Mesendoderm (in vitro differentiated cells): Measurements from ENCODE around the gene PDE6H.
A peak's percentile ranks its signal among the peaks of the same experiment; 100 is the strongest.

Experiments used
- DNase-seq: peaks from one replicate; pipeline ENCODE4 v3.0.0; 2013
- H2AK5ac ChIP-seq: 2 replicates; pipeline ENCODE4 v1.6.1; 2013; ENCODE audit warnings: low read length, inconsistent platforms
- H2BK120ac ChIP-seq: 2 replicates; pipeline ENCODE4 v1.6.1; 2013; ENCODE audit warnings: low read depth, mild to moderate bottlenecking, low read length, moderate library complexity, mixed read lengths
- H2BK15ac ChIP-seq: replicated peaks from 2 replicates; pipeline ENCODE4 v1.6.1; 2013; ENCODE audit warnings: low read depth, mild to moderate bottlenecking, moderate library complexity
- H2BK5ac ChIP-seq: 2 replicates; pipeline ENCODE4 v1.6.1; 2013; ENCODE audit warnings: low read length, inconsistent platforms
- H3K18ac ChIP-seq: 2 replicates; pipeline ENCODE4 v1.6.1; 2013; ENCODE audit warnings: mild to moderate bottlenecking, low read length, mixed read lengths
- H3K23ac ChIP-seq: one replicate; pipeline ENCODE4 v1.6.1; 2013; ENCODE audit warnings: low read length
- H3K27ac ChIP-seq: 2 replicates; pipeline ENCODE4 v1.5.1; 2013; ENCODE audit warnings: low read depth, mild to moderate bottlenecking, inconsistent platforms, low read length, moderate library complexity
- H3K27me3 ChIP-seq: 2 replicates; pipeline ENCODE4 v1.6.1; 2013; ENCODE audit warnings: low read length, control low read depth, mild to moderate bottlenecking, inconsistent platforms; ENCODE audit not compliant: insufficient read depth, poor library complexity
- H3K36me3 ChIP-seq: 2 replicates; pipeline ENCODE4 v1.6.1; 2013; ENCODE audit warnings: low read length, inconsistent platforms; ENCODE audit not compliant: control insufficient read depth, insufficient read depth
- H3K4ac ChIP-seq: one replicate; pipeline ENCODE4 v1.6.1; 2013; ENCODE audit warnings: low read depth, mild to moderate bottlenecking, low read length, moderate library complexity
- H3K4me1 ChIP-seq: 2 replicates; pipeline ENCODE4 v1.6.1; 2013; ENCODE audit warnings: low read depth, low read length, inconsistent platforms; ENCODE audit not compliant: control insufficient read depth
- H3K4me2 ChIP-seq: 2 replicates; pipeline ENCODE4 v1.6.1; 2013; ENCODE audit warnings: low read length
- H3K4me3 ChIP-seq: 2 replicates; pipeline ENCODE4 v1.5.1; 2013; ENCODE audit warnings: mild to moderate bottlenecking, low read length
- H3K56ac ChIP-seq: one replicate; pipeline ENCODE4 v1.6.1; 2013; ENCODE audit warnings: low read length
- H3K79me1 ChIP-seq: 2 replicates; pipeline ENCODE4 v1.6.1; 2013; ENCODE audit warnings: low read length, inconsistent platforms
- H3K79me2 ChIP-seq: 2 replicates; pipeline ENCODE4 v1.6.1; 2013; ENCODE audit warnings: mild to moderate bottlenecking, low read length; ENCODE audit not compliant: control insufficient read depth, insufficient read depth
- H3K9ac ChIP-seq: 2 replicates; pipeline ENCODE4 v1.6.1; 2013; ENCODE audit warnings: low read length, inconsistent platforms
- H4K5ac ChIP-seq: one replicate; pipeline ENCODE4 v1.6.1; 2013; ENCODE audit warnings: low read length
- H4K8ac ChIP-seq: one replicate; pipeline ENCODE4 v1.6.1; 2013; ENCODE audit warnings: low read depth, mild to moderate bottlenecking, control low read depth, low read length, moderate library complexity
- WGBS: extraction: QIAGEN DNeasy Blood & Tissue Kit; methylation state at CpG from one replicate; pipeline ENCODE4 v1.1.7; 2013; ENCODE audit warnings: low lambda C conversion rate, missing lambda C conversion rate; ENCODE audit not compliant: insufficient coverage; ENCODE audit errors: extremely low coverage; 5-methylcytosine and 5-hydroxymethylcytosine counted together

The PDE6H gene

DNA sequence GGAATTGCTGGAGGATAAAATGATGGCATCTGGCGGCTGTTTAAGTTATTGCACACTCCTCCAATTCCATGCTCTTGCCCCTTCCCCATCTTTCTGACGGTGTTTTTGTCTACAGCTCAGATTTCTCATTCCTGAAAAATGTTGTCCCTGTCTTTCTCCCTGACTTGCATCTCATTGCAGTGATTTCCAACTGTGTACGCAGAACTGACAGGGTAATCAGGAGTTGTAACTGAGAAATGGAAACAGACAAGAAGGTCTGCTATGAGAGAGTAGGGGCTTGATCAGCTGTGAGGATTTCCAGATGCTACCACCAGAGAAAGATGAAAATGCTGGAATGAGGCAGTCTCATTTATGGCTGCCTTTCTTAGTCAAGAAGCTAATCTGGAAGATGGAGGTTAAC, 35.8 kb upstream of the PDE6H start:
- Histone ChIP-seq H3K36me3 (no peaks in the 10 kb centered on the region), H3K4me1 (no peaks in the 10 kb centered on the region), H3K27ac (no peak overlapping the region), H4K8ac (no peak overlapping the region), H3K23ac (no peak overlapping the region), H3K27me3 (no peaks in the 10 kb centered on the region), H4K5ac (no peak overlapping the region), H3K79me1 (no peaks in the 10 kb centered on the region), H3K4me3 (no peak overlapping the region), H3K4ac (no peak overlapping the region), H3K18ac (no peak overlapping the region), H3K9ac (no peak overlapping the region), H3K79me2 (no peaks in the 10 kb centered on the region), H3K4me2 (no peak overlapping the region), H2BK5ac (no peak overlapping the region), H3K56ac (no peak overlapping the region), H2BK120ac (no peak overlapping the region), H2AK5ac (no peak overlapping the region), H2BK15ac (no peak overlapping the region)
- no peak for DNase-seq
- no CpG with 5 or more reads among the region's 3 CpGs for WGBS

DNA sequence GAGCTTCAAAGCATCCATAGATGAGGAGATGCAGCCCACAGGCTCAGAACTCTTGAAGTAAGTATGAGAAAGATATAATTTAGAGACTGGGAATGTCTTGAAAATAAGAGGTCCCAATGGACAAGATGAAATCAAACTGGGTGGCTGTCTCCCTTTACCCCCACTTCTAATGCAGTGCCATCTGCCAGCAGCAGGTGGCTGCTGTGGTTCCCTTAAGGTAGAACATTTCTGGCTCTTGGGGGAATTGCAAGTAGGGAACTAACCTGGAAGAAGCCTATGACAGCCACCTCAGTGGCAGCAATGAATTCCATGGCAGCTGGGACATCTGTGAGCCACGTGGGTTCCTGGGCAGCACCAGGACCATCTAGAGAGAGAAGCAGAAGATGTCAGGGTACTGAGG, 35.2 kb upstream of the PDE6H start:
- Histone ChIP-seq H2BK5ac (no peak overlapping the region), H3K27me3 (no peaks in the 10 kb centered on the region), H2BK15ac (no peak overlapping the region), H4K5ac (no peak overlapping the region), H4K8ac (no peak overlapping the region), H3K27ac (no peak overlapping the region), H3K23ac (no peak overlapping the region), H3K4me1 (no peaks in the 10 kb centered on the region), H3K9ac (no peak overlapping the region), H3K56ac (no peak overlapping the region), H3K4me2 (no peak overlapping the region), H3K18ac (no peak overlapping the region), H2BK120ac (no peak overlapping the region), H3K79me2 (no peaks in the 10 kb centered on the region), H3K79me1 (no peaks in the 10 kb centered on the region), H3K4ac (no peak overlapping the region), H3K4me3 (no peak overlapping the region), H3K36me3 (no peaks in the 10 kb centered on the region), H2AK5ac (no peak overlapping the region)
- no CpG with 5 or more reads among the region's 1 CpG for WGBS
- DNase-seq = peak; percentile 55

DNA sequence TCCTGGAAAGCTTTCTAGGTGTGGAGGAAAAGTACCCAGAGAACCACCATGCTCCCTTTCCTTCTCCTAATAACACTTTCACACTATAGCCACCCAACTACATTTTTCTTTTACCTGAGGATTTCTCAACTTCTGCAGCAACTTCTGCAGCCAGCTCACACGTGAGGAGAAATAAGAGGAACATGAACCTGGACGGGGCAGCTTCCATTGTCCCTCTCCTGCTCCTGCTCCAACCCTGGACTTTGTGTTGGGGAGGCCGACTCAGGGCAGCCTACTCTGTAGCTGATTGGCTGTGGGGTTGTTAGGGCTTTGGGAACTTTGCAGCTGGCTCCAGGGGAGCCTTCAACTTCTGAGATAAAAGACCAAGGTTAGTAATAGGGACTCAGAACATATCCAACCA, 34.5 kb upstream of the PDE6H start, which contains the start of gene ERP27:
TSS of gene ERP27 (minus strand) at position 237 of the 400 bp plus-strand sequence. CDS start at position 208, 29 bp downstream.
- no peak within 1 kb of the TSS for H2BK15ac ChIP-seq
- no CpG with 5 or more reads among the region's 3 CpGs for WGBS
- H2BK5ac ChIP-seq = no peak within 1 kb of the TSS
- H4K8ac ChIP-seq = no peak within 1 kb of the TSS
- no peaks in the 10 kb centered on the region for H3K27me3 ChIP-seq
- no peak within 1 kb of the TSS for H3K4me3 ChIP-seq
- no peak within 1 kb of the TSS for H3K9ac ChIP-seq
- H3K79me2 ChIP-seq = no peaks in the 10 kb centered on the region
- H3K23ac ChIP-seq = no peak within 1 kb of the TSS
- no peak within 1 kb of the TSS for H2AK5ac ChIP-seq
- H3K4ac ChIP-seq = no peak within 1 kb of the TSS
- H3K27ac ChIP-seq = no peak within 1 kb of the TSS
- H2BK120ac ChIP-seq = no peak within 1 kb of the TSS
- no peak within 1 kb of the TSS for H4K5ac ChIP-seq
- no peak within 1 kb of the TSS for H3K18ac ChIP-seq
- H3K4me1 ChIP-seq = no peaks in the 10 kb centered on the region
- H3K36me3 ChIP-seq = no peaks in the 10 kb centered on the region
- no peak within 1 kb of the TSS for H3K56ac ChIP-seq
- no peak within 1 kb of the TSS for H3K4me2 ChIP-seq
- DNase-seq = no peak
- H3K79me1 ChIP-seq = no peaks in the 10 kb centered on the region

DNA sequence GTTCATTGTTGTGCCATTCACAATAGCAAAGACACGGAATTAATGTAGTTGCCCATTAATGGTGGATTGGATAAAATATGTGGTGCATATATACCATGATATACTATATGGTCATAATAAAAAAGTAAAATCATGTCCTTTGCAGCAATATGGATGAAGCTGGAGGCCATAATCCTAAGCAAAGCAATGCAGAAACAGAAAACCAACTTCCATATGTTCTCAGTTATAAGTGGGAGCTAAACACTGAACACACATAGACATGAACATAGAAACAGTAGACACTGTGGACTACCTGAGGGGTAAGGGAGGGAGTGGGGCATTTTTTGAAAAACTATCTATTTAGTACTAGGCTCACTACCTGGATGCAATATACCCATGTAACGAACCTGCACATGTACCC, 31.5 kb upstream of the PDE6H start:
- no peak overlapping the region for H3K9ac ChIP-seq
- no CpG with 5 or more reads among the region's 2 CpGs for WGBS

DNA sequence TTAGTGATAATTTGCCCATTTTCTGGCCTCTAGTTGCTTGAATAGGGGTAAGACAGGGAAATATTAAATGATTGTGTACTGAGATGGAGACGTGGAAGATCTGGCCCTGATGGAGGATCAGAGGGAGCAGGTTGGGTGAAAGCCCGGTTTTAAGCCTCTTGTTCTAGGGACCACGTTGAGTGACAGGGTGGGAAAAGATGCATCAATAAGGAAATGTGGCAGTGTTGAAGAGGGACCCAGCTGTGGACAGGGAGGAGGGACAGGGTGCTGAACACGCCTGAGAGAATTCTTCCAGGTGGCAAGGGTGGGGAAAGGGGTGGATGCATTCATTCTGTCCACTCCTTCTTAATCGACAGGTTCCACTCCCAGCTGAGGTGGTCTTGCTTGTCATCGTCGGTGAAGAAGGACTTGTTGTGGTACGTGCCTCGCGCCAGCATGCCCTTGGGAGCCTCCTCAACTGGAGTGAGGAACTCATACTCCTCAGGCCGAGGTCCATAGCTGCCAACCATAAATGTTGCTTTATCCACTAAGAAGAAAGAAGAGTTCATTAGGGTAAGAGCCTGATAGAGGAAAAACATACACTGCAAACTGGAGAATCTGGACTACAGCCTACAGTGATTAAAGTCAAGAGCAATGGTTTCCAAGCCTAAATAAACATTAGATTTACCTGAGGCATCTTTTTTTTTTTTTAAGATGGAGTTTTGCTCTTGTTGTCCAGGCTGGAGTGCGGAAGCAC, 30.5 kb upstream of the PDE6H start:
- H3K23ac ChIP-seq = no peak overlapping the region
- no peak overlapping the region for H2BK5ac ChIP-seq

More for the DNA sequence above, 31.5 kb upstream of the PDE6H start:
- no peak for DNase-seq
- H3K27ac ChIP-seq = no peak overlapping the region
- H3K4me1 ChIP-seq = no peaks in the 10 kb centered on the region
- H3K79me1 ChIP-seq = no peaks in the 10 kb centered on the region
- no peak overlapping the region for H3K23ac ChIP-seq
- H4K8ac ChIP-seq = no peak overlapping the region
- H3K4ac ChIP-seq = no peak overlapping the region
- H2BK15ac ChIP-seq = no peak overlapping the region
- H2BK5ac ChIP-seq = no peak overlapping the region
- H2BK120ac ChIP-seq = no peak overlapping the region
- H4K5ac ChIP-seq = no peak overlapping the region
- no peaks in the 10 kb centered on the region for H3K27me3 ChIP-seq
- no peak overlapping the region for H3K4me3 ChIP-seq
- no peak overlapping the region for H2AK5ac ChIP-seq
- H3K18ac ChIP-seq = no peak overlapping the region
- no peak overlapping the region for H3K4me2 ChIP-seq
- H3K79me2 ChIP-seq = no peaks in the 10 kb centered on the region
- H3K36me3 ChIP-seq = no peaks in the 10 kb centered on the region
- H3K56ac ChIP-seq = no peak overlapping the region

DNA sequence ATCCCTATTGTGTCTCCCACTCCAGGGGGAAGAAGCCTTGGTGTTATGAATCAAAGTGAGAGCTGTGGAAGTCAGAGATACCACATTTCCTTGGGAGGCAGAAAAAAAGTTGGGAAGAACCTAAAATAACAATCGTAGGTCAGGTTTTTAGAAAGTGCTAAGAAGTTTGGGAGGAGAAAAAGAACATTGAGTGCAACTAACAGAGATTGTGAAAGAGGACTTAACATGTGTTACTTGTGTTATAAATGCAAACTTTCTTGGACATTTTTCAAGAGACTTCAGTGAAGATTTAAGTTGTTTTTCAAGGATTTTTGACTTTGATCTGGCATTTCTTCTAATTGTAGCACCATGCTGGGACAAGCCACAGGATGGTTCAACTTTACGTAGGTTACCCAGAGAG, 26.7 kb upstream of the PDE6H start:
- H3K4me2 ChIP-seq = no peak overlapping the region
- H3K36me3 ChIP-seq = no peaks in the 10 kb centered on the region
- H3K4me1 ChIP-seq = no peaks in the 10 kb centered on the region
- H3K27me3 ChIP-seq = no peaks in the 10 kb centered on the region
- H2BK15ac ChIP-seq = no peak overlapping the region
- H2BK5ac ChIP-seq = no peak overlapping the region
- H2BK120ac ChIP-seq = no peak overlapping the region
- H2AK5ac ChIP-seq = no peak overlapping the region
- no peak overlapping the region for H4K5ac ChIP-seq
- no peak overlapping the region for H3K56ac ChIP-seq
- no peak overlapping the region for H3K18ac ChIP-seq
- H3K4me3 ChIP-seq = no peak overlapping the region
- no peaks in the 10 kb centered on the region for H3K79me1 ChIP-seq
- H3K27ac ChIP-seq = no peak overlapping the region
- no peak for DNase-seq
- H3K4ac ChIP-seq = no peak overlapping the region
- H4K8ac ChIP-seq = no peak overlapping the region
- H3K23ac ChIP-seq = no peak overlapping the region
- H3K79me2 ChIP-seq = no peaks in the 10 kb centered on the region
- H3K9ac ChIP-seq = no peak overlapping the region
- WGBS = no CpG with 5 or more reads among the region's 2 CpGs

More for the DNA sequence above, 30.5 kb upstream of the PDE6H start:
- Histone ChIP-seq H3K79me1 (no peaks in the 10 kb centered on the region), H3K56ac (no peak overlapping the region), H3K4me2 (no peak overlapping the region), H4K8ac (no peak overlapping the region), H3K27me3 (no peaks in the 10 kb centered on the region), H3K79me2 (no peaks in the 10 kb centered on the region), H2AK5ac (no peak overlapping the region), H3K36me3 (no peaks in the 10 kb centered on the region), H2BK15ac (no peak overlapping the region), H3K4me3 (no peak overlapping the region), H3K4ac (no peak overlapping the region), H3K27ac (no peak overlapping the region), H3K4me1 (no peaks in the 10 kb centered on the region), H3K18ac (no peak overlapping the region), H3K9ac (no peak overlapping the region), H2BK120ac (no peak overlapping the region), H4K5ac (no peak overlapping the region)
- no peak for DNase-seq
- WGBS = no CpG with 5 or more reads among the region's 12 CpGs
